NB4 (cell line): Measurements from ENCODE around the gene LILRA5.
"Not testable (repeated sequence)": the region's sequence is repeated elsewhere in the genome, so short reads cannot be mapped to it uniquely, and the experiment has no call there.

Source experiments
- DNase-seq: peaks from one replicate; pipeline ENCODE4 v3.0.0; 2010; ENCODE audit warnings: low read depth
- H3K4me3 ChIP-seq: one replicate; pipeline ENCODE4 v1.5.1; 2011; ENCODE audit warnings: mild to moderate bottlenecking, low read depth, low read length, moderate library complexity
- CTCF ChIP-seq: IDR thresholded peaks from one replicate; pipeline ENCODE4 v1.5.1; 2012; ENCODE audit warnings: low read depth, low read length
- MAX ChIP-seq: IDR thresholded peaks from 2 replicates; pipeline ENCODE4 v1.6.1; 2011; ENCODE audit warnings: low read depth, low read length
- MYC ChIP-seq: IDR thresholded peaks from 2 replicates; pipeline ENCODE4 v1.6.1; 2011; ENCODE audit warnings: low read depth, low read length
- POLR2A ChIP-seq: IDR thresholded peaks from 2 replicates; pipeline ENCODE4 v1.6.1; 2011; ENCODE audit warnings: mild to moderate bottlenecking; ENCODE audit not compliant: insufficient read length; ENCODE audit errors: extremely low read depth

Gene LILRA5

GRCh38 chr19:54279406-54279962, 33.5 kb downstream of the LILRA5 start:
- TF ChIP-seq MYC: no peak
- no peak for TF ChIP-seq POLR2A
- no peak for TF ChIP-seq CTCF
- TF ChIP-seq MAX: no peak
- no peak for DNase-seq
- no peak overlapping the region for H3K4me3 ChIP-seq

- H3K4me3 ChIP-seq, DNase-seq: not testable (repeated sequence)
Observed at GRCh38 chr19:54278571-54279195, 34.3 kb downstream of the LILRA5 start.

GRCh38 chr19:54278056-54278455, 34.9 kb downstream of the LILRA5 start:
- not testable (repeated sequence) for H3K4me3 ChIP-seq, DNase-seq

- DNase-seq, H3K4me3 ChIP-seq: not testable (repeated sequence)
Observed at GRCh38 chr19:54277111-54277615, 35.8 kb downstream of the LILRA5 start.

GRCh38 chr19:54275951-54276350, 37.0 kb downstream of the LILRA5 start:
- TF ChIP-seq MYC: no peak
- no peak for TF ChIP-seq CTCF
- TF ChIP-seq POLR2A: no peak
- TF ChIP-seq MAX: no peak
- no peak for DNase-seq

GRCh38 chr19:54274516-54274915, 38.5 kb downstream of the LILRA5 start:
- H3K4me3 ChIP-seq, DNase-seq: not testable (repeated sequence)

More at GRCh38 chr19:54275951-54276350, 37.0 kb downstream of the LILRA5 start:
- H3K4me3 ChIP-seq: no peak overlapping the region

GRCh38 chr19:54273821-54274220, 39.1 kb downstream of the LILRA5 start:
- H3K4me3 ChIP-seq: no peak overlapping the region
- TF ChIP-seq POLR2A (no peak), MAX (no peak), MYC (no peak), CTCF (no peak)
- DNase-seq: no peak

GRCh38 chr19:54272181-54272580, 40.8 kb downstream of the LILRA5 start:
- H3K4me3 ChIP-seq, DNase-seq: not testable (repeated sequence)

GRCh38 chr19:54271587-54271986, 41.4 kb downstream of the LILRA5 start:
- not testable (repeated sequence) for H3K4me3 ChIP-seq, DNase-seq
